ENCODE data around the gene SAMD10. TPM values are rescaled to one million over a fixed set of nuclear protein-coding genes. Genes with fewer than 3 reads are reported as not detected.

SAMD10 gene
- polyA plus RNA-seq, 1 of the 3 experiments (the other 2 are of a cell fraction), result 11.6 TPM

GRCh38 chr20:64022671-64023360 is 43.4 kb upstream of the SAMD10 start (continued):
- TF ChIP-seq REST (IDR thresholded peaks at IDR 0.05; ENCODE audit: low read depth, low read length) (no peak), USF1 (IDR thresholded peaks at IDR 0.05; ENCODE audit: borderline replicate concordance, low read depth) (no peak), RAD21 (IDR thresholded peaks at IDR 0.05; ENCODE audit: low read length) (no peak), CTCF (IDR thresholded peaks at IDR 0.05) (no peak), JUND (IDR thresholded peaks at IDR 0.05) (no peak), TCF12 (IDR thresholded peaks at IDR 0.05) (no peak)

- TF ChIP-seq FOSL2 (IDR thresholded peaks at IDR 0.05; ENCODE audit: borderline replicate concordance, low read depth) (no peak), SIN3A (IDR thresholded peaks at IDR 0.05; ENCODE audit: borderline replicate concordance, low read depth, low read length) (no peak), RAD21 (IDR thresholded peaks at IDR 0.05; ENCODE audit: low read length) (no peak), TAF1 (IDR thresholded peaks at IDR 0.05; ENCODE audit: borderline replicate concordance, low read depth, low read length) (no peak), EP300 (IDR thresholded peaks at IDR 0.05; ENCODE audit: borderline replicate concordance in 1 of 2, low read depth in 1 of 2, low read length in 1 of 2) (no peak), RXRA (IDR thresholded peaks at IDR 0.05; ENCODE audit: borderline replicate concordance, low read depth) (no peak), CTCF (IDR thresholded peaks at IDR 0.05) (no peak), USF1 (IDR thresholded peaks at IDR 0.05; ENCODE audit: borderline replicate concordance, low read depth) (no peak), TCF12 (IDR thresholded peaks at IDR 0.05) (no peak), POLR2AphosphoS5 (IDR thresholded peaks at IDR 0.05; ENCODE audit: low read depth, low read length) (no peak), RFX5 (IDR thresholded peaks at IDR 0.05; ENCODE audit: low read length) (no peak), FOXJ3 (CRISPR knock-in tag; IDR thresholded peaks at IDR 0.05) (no peak), MEF2A (IDR thresholded peaks at IDR 0.05; ENCODE audit: borderline replicate concordance, low read depth) (no peak)
- H4K20me1 ChIP-seq (ENCODE audit: insufficient read depth), result no peaks in the 10 kb centered on the region
- peaks cover 4% of the 10 kb centered on the region for H3F3A ChIP-seq (replicated peaks; ENCODE audit: insufficient read depth)
- CTCF ChIA-PET, result interaction anchor here (1.0 kb wide), 1 partner anchor 11 kb away, joined by 3 read pairs; no protein-coding TSS in a partner anchor
- H3K9me2 ChIP-seq, result no peaks in the 10 kb centered on the region
- no peaks in the 10 kb centered on the region for H3K9me3 ChIP-seq
- H3K27ac ChIP-seq (ENCODE audit: low read depth in 2 of 2, low read length in 1 of 2), result no peak overlapping the region
- peaks cover 34 to 52% of the 10 kb centered on the region in 2 experiments for H3K36me3 ChIP-seq (replicated peaks in 1 of 2; ENCODE audit: control insufficient read depth in 1 of 2, insufficient read depth in 2 of 2, low read length in 1 of 2)
- no peak overlapping the region for H3K4me3 ChIP-seq (ENCODE audit: low read depth in 2 of 2, low read length in 1 of 2)
- DNase-seq, result no peak
- H2AFZ ChIP-seq (ENCODE audit: low read depth), result no peak overlapping the region
- no peaks in the 10 kb centered on the region for H3K79me2 ChIP-seq (ENCODE audit: insufficient read depth)
- POLR2A ChIA-PET, result no interaction called here
- H3K9ac ChIP-seq, result no peak overlapping the region
- H3K27me3 ChIP-seq (ENCODE audit: insufficient read depth), result no peaks in the 10 kb centered on the region
- peaks cover 0 to 37% of the 10 kb centered on the region in 2 experiments; a peak in 1 of 4 replicates for H3K4me1 ChIP-seq (ENCODE audit: control insufficient read depth in 1 of 2, insufficient read depth in 2 of 2, low read depth in 1 of 2, low read length in 1 of 2)
- 99% methylated on average over 19 of the region's 36 CpGs for WGBS (ENCODE audit: low lambda C conversion rate)
- H3K4me2 ChIP-seq, result no peak overlapping the region
Measured at GRCh38 chr20:64021124-64021975, 41.9 kb upstream of the SAMD10 start.
